ENCODE data around the gene THSD4. TPM values are rescaled to one million over a fixed set of nuclear protein-coding genes. Genes with fewer than 3 reads are reported as not detected.

The THSD4 gene
- total RNA-seq, 2 experiments from 2014 or later, result not detected

DNA sequence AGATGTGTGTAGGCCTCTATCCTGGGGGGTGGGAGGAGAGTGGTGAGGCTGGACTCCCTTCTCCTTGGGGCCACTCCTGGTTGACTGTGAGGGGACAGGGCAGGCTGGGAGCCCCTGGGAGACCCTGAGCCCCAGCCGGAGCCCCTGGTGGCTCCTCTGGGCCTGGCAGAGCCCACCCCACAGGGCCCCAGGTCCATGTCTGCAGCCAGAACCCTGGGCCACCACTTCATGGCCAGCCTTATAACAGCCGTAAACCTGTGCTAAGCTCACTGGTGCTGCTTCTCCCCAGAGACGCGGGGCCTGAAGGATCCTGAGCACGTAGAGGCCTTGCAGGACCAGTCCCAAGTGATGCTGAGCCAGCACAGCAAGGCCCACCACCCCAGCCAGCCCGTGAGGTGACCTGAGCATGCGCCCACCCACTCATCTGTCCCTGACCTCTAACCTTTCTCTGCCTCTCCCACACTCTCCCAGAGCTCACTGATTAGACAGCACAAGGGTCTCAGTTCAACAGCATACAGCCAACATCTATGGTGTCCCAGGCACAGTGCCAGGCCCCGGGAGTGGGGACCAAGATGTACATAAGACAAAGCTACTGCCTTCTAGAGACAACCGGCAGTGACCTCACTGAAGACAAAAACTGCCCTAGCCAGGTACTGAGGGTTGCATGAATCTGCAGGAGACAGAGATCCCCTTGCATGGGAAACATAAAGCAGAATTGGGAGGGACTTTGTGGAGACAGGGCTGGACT is 698.6 kb downstream of the THSD4 start:
- H3K4me2 ChIP-seq (ENCODE audit: low read length), result no peak overlapping the region
- TF ChIP-seq, protein P1, sequence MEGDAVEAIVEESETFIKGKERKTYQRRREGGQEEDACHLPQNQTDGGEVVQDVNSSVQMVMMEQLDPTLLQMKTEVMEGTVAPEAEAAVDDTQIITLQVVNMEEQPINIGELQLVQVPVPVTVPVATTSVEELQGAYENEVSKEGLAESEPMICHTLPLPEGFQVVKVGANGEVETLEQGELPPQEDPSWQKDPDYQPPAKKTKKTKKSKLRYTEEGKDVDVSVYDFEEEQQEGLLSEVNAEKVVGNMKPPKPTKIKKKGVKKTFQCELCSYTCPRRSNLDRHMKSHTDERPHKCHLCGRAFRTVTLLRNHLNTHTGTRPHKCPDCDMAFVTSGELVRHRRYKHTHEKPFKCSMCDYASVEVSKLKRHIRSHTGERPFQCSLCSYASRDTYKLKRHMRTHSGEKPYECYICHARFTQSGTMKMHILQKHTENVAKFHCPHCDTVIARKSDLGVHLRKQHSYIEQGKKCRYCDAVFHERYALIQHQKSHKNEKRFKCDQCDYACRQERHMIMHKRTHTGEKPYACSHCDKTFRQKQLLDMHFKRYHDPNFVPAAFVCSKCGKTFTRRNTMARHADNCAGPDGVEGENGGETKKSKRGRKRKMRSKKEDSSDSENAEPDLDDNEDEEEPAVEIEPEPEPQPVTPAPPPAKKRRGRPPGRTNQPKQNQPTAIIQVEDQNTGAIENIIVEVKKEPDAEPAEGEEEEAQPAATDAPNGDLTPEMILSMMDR (conservative IDR thresholded peaks at IDR 0.05; ENCODE audit: low read length), result no peak
- no peak for TF ChIP-seq EZH2phosphoT487 (IDR thresholded peaks at IDR 0.05; ENCODE audit: borderline replicate concordance, low read depth, low read length)
- no peak for DNase-seq (ENCODE audit: low spot score)
- H3K79me2 ChIP-seq (ENCODE audit: insufficient read depth, low read depth, low read length), result no peaks in the 10 kb centered on the region
- CTCF ChIA-PET (ENCODE audit: unreplicated experiment), result no interaction called here
- no peaks in the 10 kb centered on the region for H3K9me2 ChIP-seq (ENCODE audit: insufficient read depth, low read length)
- no TSS peak for BruUV-seq (replicated peaks)
- H4K20me1 ChIP-seq (ENCODE audit: insufficient read depth, low read length), result no peaks in the 10 kb centered on the region
- no peaks in the 10 kb centered on the region for H3K4me1 ChIP-seq (ENCODE audit: insufficient read depth, low read length, poor library complexity, severe bottlenecking)
- no peaks in the 10 kb centered on the region for H3K9me3 ChIP-seq (ENCODE audit: low read length)
- POLR2A ChIA-PET, result no interaction called here
- H3K27ac ChIP-seq (ENCODE audit: low read depth, low read length, poor library complexity, severe bottlenecking), result no peak overlapping the region
- H3K36me3 ChIP-seq (ENCODE audit: insufficient read depth, low read length), result no peaks in the 10 kb centered on the region
- intact Hi-C loops (cut with micrococcal nuclease; ENCODE audit: unreplicated experiment), result no loop called here
- H3K4me3 ChIP-seq (ENCODE audit: low read depth, low read length, poor library complexity, severe bottlenecking), result no peak overlapping the region
- H2AFZ ChIP-seq (ENCODE audit: low read length), result no peak overlapping the region

DNA sequence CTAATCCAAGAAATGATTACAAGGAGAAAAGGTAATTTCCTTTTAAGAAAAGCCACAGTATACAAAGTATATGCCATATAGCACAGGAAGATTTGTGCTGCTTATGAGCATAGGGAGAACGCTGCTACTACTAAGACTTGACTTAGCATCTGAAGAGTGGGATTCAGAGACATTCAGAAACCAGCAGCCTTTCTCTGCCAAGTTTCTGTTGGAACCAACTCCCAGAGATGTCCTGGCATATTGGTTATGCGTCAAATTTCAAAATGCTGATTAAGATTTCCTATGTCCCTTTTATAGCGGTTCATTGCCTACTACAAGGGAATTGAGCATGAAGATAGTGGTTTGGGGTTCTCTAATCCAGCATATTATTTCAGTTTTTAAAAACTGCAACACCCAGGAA is 700.0 kb downstream of the THSD4 start:
- BruUV-seq (replicated peaks), result no TSS peak

DNA sequence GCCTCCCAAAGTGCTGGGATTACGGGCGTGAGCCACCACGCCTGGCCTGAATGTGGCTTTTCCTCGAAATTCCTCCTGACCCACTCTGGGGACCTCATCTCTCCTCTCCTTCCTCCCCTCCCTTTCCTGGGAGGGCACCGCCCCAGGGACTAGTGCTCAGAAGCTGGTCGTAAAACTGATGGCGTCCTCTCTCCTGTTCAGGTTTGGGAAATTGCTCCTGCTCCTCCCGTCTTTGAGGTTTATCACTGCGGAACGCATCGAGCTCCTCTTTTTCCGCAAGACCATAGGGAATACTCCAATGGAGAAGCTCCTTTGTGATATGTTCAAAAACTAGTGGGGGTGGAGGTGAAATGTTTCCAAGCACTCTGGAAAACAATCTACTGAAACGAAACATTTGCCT is 702.1 kb downstream of the THSD4 start:
- CTCF ChIA-PET (ENCODE audit: unreplicated experiment), result no interaction called here
- Histone ChIP-seq H2AFZ (ENCODE audit: low read length) (no peak overlapping the region), H3K4me3 (ENCODE audit: low read depth, low read length, poor library complexity, severe bottlenecking) (no peak overlapping the region), H3K4me1 (ENCODE audit: insufficient read depth, low read length, poor library complexity, severe bottlenecking) (no peaks in the 10 kb centered on the region), H3K27ac (ENCODE audit: low read depth, low read length, poor library complexity, severe bottlenecking) (no peak overlapping the region), H3K9me2 (ENCODE audit: insufficient read depth, low read length) (no peaks in the 10 kb centered on the region), H3K79me2 (ENCODE audit: insufficient read depth, low read depth, low read length) (no peaks in the 10 kb centered on the region), H4K20me1 (ENCODE audit: insufficient read depth, low read length) (no peaks in the 10 kb centered on the region), H3K4me2 (ENCODE audit: low read length) (no peak overlapping the region), H3K9me3 (ENCODE audit: low read length) (peaks cover 8% of the 10 kb centered on the region; the same call in 1 of the 2 replicates), H3K36me3 (ENCODE audit: insufficient read depth, low read length) (peaks cover 11% of the 10 kb centered on the region)
- no TSS peak for BruUV-seq (replicated peaks)
- no peak for DNase-seq (ENCODE audit: low spot score)
- TF ChIP-seq, protein P1 (conservative IDR thresholded peaks at IDR 0.05; ENCODE audit: low read length), result no peak
- TF ChIP-seq EZH2phosphoT487 (IDR thresholded peaks at IDR 0.05; ENCODE audit: borderline replicate concordance, low read depth, low read length), result no peak
- POLR2A ChIA-PET, result interaction anchor here (0.6 to 1.2 kb wide), 2 partner anchors 178 to 711 kb away, joined by 3 to 5 read pairs; no protein-coding TSS in a partner anchor
- intact Hi-C loops (cut with micrococcal nuclease; ENCODE audit: unreplicated experiment), result no loop called here

More for the DNA sequence above, 700.0 kb downstream of the THSD4 start:
- CTCF ChIA-PET (ENCODE audit: unreplicated experiment), result no interaction called here
- intact Hi-C loops (cut with micrococcal nuclease; ENCODE audit: unreplicated experiment), result no loop called here
- no peaks in the 10 kb centered on the region for H3K9me2 ChIP-seq (ENCODE audit: insufficient read depth, low read length)
- H3K9me3 ChIP-seq (ENCODE audit: low read length), result no peaks in the 10 kb centered on the region
- no peak for DNase-seq (ENCODE audit: low spot score)
- no peaks in the 10 kb centered on the region for H4K20me1 ChIP-seq (ENCODE audit: insufficient read depth, low read length)
- no peak overlapping the region for H3K27ac ChIP-seq (ENCODE audit: low read depth, low read length, poor library complexity, severe bottlenecking)
- no peak overlapping the region for H2AFZ ChIP-seq (ENCODE audit: low read length)
- POLR2A ChIA-PET, result no interaction called here
- no peak overlapping the region for H3K4me3 ChIP-seq (ENCODE audit: low read depth, low read length, poor library complexity, severe bottlenecking)
- TF ChIP-seq, protein P1 (conservative IDR thresholded peaks at IDR 0.05; ENCODE audit: low read length), result no peak
- no peak for TF ChIP-seq EZH2phosphoT487 (IDR thresholded peaks at IDR 0.05; ENCODE audit: borderline replicate concordance, low read depth, low read length)
- no peaks in the 10 kb centered on the region for H3K36me3 ChIP-seq (ENCODE audit: insufficient read depth, low read length)
- no peaks in the 10 kb centered on the region for H3K4me1 ChIP-seq (ENCODE audit: insufficient read depth, low read length, poor library complexity, severe bottlenecking)
- no peak overlapping the region for H3K4me2 ChIP-seq (ENCODE audit: low read length)
- H3K79me2 ChIP-seq (ENCODE audit: insufficient read depth, low read depth, low read length), result no peaks in the 10 kb centered on the region
